ENCODE results near the gene ZSCAN22.

ZSCAN22 gene

DNA sequence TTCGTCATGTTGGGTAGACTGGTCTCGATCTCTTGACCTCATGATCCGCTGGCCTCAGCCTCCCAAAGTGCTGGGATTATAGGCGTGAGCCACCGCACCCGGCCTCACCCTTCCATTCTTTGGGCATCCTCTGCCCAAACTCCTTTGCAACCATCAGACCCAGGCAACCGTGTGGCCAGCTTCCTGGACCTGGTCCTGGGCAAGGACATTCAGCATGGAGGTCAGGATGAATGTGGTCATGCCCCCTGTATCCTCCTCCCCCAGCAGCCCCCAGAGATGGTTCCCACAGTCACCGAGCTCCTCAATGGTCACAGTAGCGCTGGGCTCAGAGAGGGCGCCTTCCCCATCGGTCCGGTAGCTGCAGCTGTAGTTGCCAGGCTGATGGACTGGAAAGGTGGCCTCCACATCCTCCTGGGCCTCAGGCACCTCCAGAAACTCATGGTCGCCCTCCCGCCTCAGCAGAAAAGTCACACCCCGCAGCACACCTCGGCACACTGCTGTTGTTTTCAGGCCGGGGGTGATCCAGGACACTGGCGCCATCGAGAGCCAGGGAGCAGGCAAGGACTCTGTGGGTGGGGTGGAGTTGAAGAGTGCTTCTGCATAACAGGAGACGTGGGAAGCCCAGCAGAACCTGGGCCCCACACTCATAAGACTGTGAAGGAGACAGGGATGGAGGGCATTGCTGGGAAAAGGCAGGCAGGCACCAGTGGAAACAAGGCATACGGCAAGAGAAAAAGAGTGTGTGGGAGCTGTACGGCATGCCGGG lies 25.4 kb downstream of the ZSCAN22 start:
- no peak for DNase-seq (ENCODE audit: low read depth in 2 of 2)

DNA sequence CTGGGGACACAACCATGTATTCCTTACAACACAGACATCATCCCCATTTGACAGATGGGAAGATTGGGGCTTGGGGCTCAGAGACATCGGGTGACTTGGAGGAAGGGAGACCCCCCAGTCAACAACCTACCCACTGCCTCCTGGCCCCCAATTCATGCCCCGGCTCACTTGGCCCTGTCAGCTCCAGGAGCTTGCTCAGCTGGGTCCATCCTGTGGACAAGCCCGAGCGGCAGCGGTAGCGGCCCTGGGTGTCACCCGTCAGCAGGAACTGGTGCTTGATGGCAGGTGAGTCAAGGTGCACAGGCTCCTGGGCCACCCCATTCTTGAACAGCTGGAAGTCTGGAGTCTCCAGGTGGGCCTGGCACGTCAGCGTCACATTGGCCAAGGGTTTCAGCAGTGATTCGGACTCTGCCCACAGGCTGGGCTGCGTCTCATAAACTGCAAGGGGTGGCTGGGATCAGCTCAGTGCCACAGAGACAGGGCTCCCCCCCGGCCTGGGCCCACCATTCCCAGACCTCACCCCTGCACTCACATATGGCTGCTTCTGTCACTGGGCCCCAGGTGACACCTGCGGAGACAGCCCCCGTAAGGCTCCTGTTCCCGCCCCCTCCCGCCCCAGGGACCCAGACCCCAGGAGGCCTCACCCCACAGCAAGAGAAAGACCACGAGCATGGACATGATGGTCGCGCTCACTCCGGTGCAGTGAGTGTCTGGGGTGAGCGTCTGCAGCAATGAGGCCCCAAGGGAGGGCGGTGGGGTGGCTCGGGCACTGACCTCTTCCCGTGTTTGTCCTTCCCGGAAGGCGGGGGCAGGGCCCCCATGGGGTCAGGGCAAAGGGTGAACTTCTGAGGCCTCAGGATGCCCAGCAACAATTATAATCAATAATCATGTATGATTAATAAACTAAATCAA lies 26.2 kb downstream of the ZSCAN22 start, which contains the start of gene A1BG:
A1BG (minus strand) TSS at position 733 of the 912 bp plus-strand sequence; CDS start at position 678, 55 bp downstream.
- no peak for DNase-seq (ENCODE audit: low read depth in 2 of 2)

DNA sequence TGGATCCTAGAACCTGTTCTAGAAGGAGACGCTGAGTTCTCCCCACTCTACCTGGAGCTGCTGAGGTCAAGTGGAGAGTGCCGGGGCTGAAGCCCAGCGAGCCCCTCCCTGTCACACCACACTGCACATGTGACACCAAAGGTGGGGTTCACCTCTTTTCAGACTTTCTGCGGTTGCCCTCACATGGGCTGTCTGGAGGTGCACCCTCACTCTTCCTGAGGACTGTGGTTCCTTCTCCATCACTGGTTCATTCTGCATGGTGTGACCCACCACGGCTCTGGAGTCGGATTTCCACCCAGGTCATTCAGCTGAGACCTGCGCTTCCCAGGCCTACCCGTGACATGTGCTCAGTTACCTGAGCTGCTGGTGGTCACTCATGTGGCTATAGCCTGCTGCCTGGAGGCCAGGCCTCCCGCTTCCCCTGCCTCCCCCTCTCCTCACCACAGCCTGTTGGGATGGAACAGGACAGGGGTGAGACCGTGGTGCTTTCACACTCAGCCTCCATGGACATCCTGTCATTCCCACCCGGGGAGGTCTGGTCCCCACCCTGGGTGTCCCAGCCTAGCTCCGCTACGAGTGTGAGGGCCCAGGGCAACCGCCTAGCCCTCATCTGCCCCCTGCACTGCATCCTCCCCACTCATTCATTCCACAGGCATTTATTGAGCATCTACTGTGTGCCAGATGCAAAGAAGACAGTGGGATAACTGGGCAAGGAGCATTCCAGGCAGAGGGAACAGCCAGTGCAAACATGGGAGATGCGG lies 27.1 kb downstream of the ZSCAN22 start:
- no peak for DNase-seq (ENCODE audit: low read depth in 2 of 2)

DNA sequence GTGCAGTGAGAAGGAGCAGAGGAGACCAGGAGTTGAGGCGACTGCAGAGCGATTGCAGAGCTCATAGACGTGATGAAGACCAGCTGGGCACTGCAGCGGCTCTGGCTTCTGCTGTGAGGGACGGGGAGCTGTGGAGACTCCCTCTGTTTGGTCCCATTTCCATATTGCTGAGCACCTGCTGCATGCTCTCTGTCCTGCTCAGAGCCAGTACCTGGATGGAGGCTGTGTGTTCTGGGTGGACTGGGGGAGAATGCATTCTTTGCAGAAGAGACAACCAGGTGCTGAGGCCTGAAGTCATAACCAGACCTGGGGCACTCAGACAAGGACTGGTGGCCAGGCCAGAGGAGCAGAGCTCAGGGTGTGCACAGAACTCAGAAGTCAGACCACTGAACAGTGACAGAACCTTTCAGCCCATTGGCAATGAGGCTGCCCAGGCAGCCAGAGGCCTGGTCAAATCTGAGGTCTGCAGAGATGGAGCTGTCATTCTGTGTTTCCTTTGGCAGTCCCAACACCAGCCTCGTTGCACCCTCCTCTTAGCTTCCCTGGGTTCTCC lies 27.8 kb downstream of the ZSCAN22 start:
- no peak for DNase-seq (ENCODE audit: low read depth in 2 of 2)

DNA sequence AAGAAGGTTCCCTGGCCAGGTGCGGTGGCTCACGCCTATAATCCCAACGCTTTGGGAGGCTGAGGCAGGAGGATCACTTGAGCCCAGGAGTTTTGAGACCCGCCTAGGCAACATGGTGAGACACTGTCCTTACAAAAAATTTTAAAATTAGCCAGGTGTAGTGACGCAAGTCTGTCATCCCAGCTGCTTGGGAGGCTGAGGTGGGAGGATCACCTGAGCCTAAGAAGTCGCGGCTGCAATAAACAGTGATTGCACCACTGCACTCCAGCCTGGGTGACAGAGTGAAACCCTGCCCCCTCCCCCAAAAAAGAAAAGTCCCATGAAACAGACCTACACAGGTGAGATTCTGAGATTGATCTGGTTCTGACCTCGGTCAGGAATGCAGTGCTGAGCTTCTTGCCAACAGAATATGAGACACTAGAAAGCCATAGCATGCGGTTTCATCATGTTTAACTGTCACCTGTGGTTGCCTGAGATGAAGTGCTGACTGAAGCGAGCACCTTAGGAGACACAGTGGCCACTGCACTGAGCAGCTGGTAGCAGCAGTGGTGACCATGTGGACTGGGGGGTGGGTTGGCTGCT lies 28.5 kb downstream of the ZSCAN22 start:
- no peak for DNase-seq (ENCODE audit: low read depth in 2 of 2)

DNA sequence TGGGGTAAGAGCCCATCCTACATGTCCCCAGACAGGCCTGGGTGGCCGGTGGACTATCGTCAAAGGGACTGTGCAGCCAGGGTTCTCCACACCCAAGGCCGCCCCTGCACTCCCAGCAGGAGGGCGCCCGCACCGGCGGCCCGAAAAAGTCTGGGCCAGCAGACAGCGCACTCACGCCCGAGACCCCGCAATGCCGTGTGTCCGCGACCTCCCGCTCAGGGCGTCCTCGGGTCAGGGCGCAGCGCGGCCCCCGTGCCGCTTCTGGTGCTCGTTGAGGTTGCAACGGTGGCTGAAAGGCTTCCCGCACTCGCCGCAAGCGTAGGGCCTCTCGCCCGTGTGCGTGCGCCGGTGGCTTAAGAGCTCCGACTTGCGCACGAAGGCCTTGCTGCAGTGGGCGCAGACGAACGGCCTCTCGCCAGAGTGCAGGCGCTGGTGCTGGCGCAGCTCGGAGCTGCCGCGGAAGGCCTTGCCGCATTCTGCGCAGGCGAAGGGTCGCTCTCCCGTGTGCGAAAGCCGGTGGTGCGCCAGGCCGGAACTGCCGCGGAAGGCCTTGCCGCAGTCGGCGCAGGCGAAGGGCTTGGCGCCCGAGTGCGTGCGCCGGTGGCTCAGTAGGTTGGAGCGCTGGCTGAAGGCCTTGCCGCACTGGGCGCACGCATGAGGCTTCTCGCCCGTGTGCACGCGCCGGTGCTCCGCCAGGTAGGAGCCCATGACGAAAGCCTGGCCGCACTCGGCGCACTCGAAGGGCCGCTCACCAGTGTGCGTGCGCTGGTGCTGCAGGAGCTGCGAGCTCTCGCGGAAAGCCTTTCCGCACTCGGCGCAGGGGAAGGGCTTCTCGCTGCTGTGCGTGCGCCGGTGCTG lies 29.3 kb downstream of the ZSCAN22 start:
- DNase-seq (ENCODE audit: low read depth in 2 of 2): peak in 1 of 2 donors; percentile 4

DNA sequence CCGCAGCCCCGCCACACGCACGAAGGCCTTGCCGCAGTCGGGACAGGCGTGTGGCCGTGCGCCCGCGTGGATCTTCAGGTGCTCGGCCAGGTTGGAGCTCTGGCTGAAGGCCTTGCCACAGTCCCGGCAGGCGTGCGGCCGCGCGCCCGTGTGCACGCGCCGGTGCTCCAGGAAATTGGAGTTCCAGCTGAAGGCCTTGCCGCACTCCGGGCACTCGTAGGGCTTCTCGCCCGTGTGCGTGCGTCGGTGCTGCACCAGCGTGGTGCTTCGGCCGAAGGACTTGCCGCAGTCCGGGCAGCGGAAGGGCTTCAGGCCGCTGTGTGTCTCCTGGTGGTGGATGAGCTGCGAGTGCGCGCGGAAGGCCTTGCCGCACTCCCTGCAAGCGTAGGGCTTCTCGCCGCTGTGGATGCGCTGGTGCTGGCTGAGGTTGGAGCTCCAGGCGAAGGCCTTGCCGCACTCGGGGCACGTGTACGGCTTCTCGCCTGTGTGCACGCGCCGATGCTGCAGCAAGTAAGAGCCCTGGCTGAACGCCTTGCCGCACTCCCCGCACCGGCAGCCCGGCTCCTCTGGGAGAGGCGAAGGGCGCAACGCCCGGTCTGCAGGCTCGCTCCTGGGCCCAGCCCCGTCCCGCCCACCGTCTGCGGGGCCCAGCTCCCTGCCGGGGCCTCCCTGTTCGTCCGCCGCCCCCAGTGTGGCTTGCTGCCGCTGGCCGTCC lies 30.1 kb downstream of the ZSCAN22 start:
- no peak for DNase-seq (ENCODE audit: low read depth in 2 of 2)

DNA sequence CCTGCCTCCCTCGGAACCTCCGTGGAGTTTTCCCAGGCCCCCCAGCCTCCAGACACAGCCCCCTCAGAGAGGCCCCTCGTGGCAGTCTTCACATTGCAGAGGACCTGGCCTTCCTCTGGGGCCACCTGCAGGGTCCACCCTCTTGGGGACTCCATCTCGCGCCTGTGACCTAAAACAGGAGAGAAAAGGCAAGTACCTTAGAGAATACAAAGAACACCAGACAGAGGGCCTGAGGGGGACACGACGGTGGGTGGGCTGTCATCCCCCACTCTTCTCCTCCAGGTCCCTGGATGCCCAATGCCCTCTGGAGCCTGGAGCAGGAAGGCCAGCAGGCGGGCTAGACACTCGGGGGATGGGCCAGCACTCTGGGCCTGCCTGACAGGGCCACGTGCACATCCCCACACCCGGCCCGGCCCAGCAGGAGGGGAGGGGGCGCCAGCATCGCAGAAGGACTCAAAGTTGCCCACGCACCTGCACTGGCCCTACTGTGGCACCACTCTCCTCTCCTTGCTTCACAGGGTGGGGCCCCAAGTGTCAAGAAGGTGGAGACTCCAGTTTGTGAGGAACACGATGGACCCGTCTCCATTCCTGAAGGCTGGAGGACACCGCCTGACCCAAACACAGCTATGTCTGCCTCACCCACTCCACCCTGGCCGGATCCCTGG lies 30.8 kb downstream of the ZSCAN22 start:
- no peak for DNase-seq (ENCODE audit: low read depth in 2 of 2)

DNA sequence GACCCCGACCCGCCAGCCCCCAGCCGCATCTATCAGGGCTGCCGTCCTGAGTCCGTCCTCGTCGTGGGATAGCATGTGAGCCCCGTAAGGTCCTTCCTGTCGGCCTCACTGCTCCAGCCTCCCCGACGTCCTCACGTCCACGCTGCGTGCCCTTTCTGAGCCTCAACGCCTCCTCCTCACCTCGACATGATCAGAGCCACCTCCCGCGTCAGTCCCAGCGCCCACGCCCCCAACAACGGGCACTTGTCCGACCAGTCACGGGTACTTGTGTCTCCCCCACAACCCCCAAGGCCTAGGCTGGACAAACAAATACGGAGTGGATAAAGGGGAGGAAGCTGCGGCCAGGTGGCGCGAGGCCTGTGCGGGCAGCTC lies 35.1 kb downstream of the ZSCAN22 start:
- DNase-seq (ENCODE audit: low read depth in 2 of 2): peak in 1 of 2 donors; percentile 18

DNA sequence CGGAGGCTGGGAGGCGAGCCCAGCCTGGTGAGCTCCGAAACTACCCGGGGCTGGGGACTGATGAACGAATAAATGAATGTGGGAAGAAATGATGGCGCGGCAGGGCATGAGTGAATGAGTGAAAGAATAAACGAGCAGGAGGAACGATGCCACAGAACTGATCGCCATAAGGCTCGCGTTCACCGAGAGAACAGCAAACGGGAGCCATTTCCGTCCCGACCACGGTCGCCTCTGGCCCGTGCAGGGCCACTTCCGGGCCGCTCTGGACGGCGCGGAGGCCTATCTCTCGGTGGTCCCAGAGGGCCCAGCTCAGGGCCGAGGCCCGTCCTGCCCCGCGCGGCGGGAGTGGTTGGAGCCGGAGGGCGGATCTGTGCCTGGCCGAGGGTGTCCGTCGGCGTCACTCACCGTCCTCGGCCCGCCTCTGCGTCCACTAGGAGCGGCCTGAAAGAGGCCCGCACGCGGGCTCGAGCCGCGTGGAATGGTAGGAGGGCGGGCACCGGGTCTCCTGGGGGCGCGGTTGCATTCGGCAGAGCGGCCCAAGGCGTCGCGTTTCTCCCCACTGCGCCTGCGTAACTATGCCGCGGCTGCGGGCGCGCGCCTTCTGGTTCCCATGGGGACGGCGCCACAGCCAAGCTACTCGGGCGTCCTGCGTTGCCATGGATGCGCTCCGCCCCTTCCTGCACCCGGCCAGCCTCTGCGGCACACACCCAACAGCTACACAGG lies 35.6 kb downstream of the ZSCAN22 start, which contains the start of gene ZNF497:
ZNF497 (minus strand) TSS at position 480 of the 723 bp plus-strand sequence. CDS start 5,116 bp downstream, outside the sequence.
- DNase-seq (ENCODE audit: low read depth in 2 of 2): peak; percentile 93 to 95

DNA sequence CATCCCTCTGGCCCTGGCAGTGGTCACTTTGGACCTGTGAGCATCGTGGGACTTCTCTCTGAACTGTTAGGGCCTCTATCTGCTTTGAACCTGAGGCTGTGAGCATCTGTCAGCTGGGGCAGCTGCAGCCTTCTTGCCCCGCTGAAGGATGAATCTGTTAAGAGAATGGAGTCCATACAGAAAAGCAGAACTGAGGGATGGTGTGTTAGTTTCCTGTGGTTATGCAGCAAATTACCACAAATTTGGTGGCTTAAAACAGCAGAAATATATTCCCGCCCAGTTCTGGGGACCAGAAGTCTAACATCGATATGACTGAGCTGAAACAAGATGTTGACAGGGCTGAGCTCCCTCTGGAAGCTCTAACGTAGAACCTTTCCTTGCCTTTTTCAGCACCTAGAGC lies 37.4 kb downstream of the ZSCAN22 start:
- DNase-seq (ENCODE audit: low read depth in 2 of 2): no peak

DNA sequence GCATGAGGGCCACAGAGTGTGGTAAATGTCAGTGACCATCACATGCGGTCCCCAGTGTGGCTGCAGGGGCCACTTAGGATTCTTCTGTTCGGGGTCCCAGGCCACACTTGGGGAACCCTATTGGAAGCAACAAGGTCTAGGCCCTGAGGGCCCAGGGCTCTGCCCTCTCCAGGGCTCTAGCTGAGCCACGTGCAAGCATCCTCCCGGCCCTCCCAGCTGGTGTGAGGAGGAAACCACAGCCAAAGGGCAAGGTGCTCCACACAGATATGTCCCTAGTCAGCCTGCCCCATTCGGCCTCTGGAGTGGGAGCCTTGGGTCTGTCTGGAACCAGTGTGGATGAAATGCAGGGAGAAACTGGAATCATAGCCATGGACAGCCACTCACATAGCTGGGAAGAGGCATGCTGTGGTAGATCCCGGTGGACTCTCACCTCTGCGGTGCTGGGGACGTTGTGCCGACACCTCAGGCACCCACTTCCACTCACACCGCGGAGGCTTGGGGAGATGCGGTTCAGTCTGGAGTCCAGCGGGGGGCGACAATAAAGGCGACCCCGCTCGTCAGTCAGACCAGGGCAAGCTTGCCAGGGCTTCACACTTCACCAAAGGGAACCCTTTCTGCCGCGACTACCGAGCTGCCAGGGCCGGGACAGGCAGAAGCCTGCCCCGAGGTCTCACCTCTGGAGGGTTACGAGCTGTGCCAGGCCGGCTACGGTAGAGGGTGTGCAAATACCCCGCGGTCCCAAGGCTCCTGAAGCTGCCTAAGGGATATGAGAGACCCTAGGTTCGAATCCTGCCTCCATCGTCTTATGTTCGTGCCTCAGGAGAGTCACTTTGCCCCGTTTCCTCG lies 40.0 kb downstream of the ZSCAN22 start:
- DNase-seq (ENCODE audit: low read depth in 2 of 2): no peak

DNA sequence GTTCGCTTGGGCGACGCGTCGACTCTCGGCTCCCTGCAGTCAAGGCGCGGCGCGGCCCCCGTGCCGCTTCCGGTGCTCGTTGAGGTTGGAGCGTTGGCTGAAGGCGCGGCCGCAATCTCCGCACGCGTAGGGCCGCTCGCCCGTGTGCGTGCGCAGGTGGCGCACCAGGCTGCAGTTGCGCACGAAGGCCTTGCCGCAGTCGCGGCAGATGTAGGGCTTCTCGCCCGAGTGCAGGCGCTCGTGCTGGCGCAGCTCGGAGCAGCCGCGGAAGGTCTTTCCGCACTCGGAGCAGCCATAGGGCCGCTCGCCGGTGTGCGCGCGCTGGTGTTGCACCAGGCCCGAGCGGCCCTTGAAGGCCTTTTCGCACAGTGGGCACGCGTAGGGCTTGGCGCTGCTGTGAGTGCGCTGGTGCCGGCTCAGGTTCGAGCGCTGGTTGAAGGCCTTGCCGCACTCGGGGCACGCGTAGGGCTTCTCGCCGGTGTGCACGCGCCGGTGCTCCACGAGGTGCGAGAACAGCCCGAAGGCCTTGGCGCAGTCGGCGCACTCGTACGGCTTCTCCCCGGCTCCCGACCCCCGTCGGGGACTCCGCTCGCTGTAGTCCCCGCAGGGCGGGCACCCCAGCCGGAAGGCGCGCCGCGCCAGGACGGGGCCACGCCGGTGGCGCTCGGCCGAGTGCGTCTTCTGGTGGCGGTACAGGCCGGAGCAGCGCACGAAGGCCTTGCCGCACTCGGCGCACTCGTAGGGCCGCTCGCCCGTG lies 41.1 kb downstream of the ZSCAN22 start:
- DNase-seq (ENCODE audit: low read depth in 2 of 2): no peak

DNA sequence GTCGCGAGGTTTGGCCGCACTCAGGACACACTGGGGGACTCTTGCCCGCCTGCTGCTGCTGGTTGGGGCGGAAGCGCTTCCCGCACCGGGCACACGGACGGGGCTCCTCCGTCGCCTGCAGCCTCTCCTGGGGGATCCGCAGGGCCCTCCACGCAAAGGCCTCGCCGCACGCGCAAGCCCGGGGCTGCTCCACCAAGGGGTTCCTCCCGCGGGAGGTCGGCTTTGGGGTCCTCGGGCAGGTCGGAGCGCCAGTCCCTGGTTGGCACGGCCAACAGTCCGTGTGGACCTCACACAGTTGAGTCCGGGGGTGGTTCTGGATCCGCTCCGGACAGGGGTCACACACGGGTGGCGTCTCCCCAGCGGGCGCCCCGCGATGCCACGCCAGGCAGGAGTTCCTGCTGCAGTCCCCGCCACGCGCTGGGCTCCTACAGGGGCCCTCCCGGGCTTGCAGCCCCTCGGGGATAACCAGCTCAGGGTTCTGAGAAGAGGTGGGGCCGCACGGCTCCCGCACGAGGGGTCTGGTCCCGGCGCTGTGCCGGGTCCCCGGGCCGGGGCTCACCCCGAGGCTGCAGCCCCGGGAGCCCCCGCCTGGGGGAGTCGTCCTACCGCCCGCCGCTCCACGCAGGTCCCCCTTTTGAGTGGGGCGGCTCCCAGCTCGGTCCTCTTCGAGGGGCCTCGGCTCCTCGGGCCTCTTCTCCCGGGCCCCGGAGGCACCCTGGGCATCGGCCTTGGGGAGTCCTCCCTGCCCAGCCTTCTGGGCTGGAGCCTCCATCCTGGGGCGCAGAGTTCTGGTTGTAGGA lies 42.0 kb downstream of the ZSCAN22 start:
- DNase-seq (ENCODE audit: low read depth in 2 of 2): no peak

DNA sequence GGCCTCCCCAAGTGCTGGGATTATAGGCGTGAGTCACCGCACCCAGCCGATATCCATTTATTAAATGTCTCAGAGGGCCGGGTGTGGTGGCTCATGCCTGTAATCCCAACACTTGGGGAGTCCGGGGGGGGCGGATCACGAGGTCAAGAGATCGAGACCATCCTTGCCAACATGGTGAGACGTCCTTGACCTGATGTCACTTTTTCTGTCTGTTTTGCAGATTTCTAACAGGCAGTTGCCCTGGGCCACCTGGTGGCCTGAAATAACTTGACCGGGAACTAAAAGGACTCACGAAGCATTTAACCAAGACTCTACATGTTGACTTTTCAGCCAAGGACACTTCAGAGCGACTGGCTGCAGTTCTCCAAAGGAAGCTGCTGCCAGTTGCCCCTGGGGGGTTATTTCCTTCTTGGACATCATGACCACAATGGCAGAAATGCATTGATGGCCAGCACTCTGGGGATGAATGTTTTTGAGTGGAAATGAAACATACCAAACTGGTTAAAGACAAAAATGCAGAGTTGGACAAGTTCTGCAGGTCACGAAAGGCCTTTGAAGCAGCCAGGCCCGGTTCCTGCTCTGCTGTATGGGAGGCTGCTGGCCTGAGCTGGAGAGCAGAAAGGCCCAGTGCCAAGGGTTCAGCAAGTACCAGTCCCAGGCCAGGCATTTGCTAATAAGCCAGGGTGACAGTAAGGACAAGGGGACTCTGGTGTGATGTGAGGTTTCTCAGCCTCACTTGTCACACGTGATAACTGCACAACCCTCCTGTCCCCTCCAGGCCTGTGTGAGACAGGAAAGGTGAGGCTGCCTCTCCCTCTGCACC lies 45.7 kb downstream of the ZSCAN22 start:
- no peak for DNase-seq (ENCODE audit: low read depth in 2 of 2)

Measured in stimulated activated CD8-positive, alpha-beta memory T cell treated with anti-CD3 and anti-CD28 coated beads, Interleukin-15, amount 100 ng/mL, for 4 hours (primary cell).